OCI-LY7 (cell line): ENCODE results near the gene SEMA3D. TPM values are rescaled to one million over a fixed set of nuclear protein-coding genes. Genes with fewer than 3 reads are reported as not detected.
A peak's percentile ranks its signal among the peaks of the same experiment; 100 is the strongest.

Source experiments
- BruUV-seq: library from RNA; stranded (reverse); fragments of 400-500 nt; replicated peaks from 2 replicates; lab custom pipeline; 2021; lab: Mats Ljungman, UMichigan
- CTCF ChIA-PET: fragments of 300-600 bp; sonication (Branson Sonifier 250); formaldehyde crosslinking; loops from one replicate; lab custom pipeline; 2022; ENCODE audit warnings: antibody characterized with exemption; ENCODE audit not compliant: unreplicated experiment; lab: Charles Lee
- POLR2A ChIA-PET: fragments of 300-600 bp; sonication (Branson Sonifier 250); formaldehyde crosslinking; loops from one replicate; lab custom pipeline; 2022; ENCODE audit warnings: antibody characterized with exemption; lab: Charles Lee
- DNase-seq: peaks from one replicate; pipeline ENCODE4 v3.0.0-alpha.2; 2015; ENCODE audit warnings: low spot score
- H2AFZ ChIP-seq: fragments of 200-600 bp; sonication (generic), shearing (Covaris generic); 2 replicates; pipeline ENCODE4 v1.6.1; 2014; ENCODE audit warnings: mild to moderate bottlenecking, antibody characterized with exemption, low read length, moderate library complexity
- H3K27ac ChIP-seq: fragments of 200-600 bp; sonication (generic); 2 replicates; pipeline ENCODE4 v1.5.1; 2014; ENCODE audit warnings: mixed run types, low read depth, mild to moderate bottlenecking, moderate library complexity, low read length, inconsistent platforms; ENCODE audit not compliant: poor library complexity, severe bottlenecking
- H3K36me3 ChIP-seq: fragments of 200-600 bp; sonication (generic); 2 replicates; pipeline ENCODE4 v1.6.1; 2014; ENCODE audit warnings: mild to moderate bottlenecking, antibody characterized with exemption, low read length, moderate library complexity, mixed read lengths; ENCODE audit not compliant: insufficient read depth
- H3K4me1 ChIP-seq: fragments of 200-600 bp; sonication (generic); 2 replicates; pipeline ENCODE4 v1.5.1; 2014; ENCODE audit warnings: mild to moderate bottlenecking, low read length; ENCODE audit not compliant: insufficient read depth, poor library complexity, severe bottlenecking
- H3K4me2 ChIP-seq: fragments of 200-600 bp; sonication (generic); 2 replicates; pipeline ENCODE4 v1.6.1; 2014; ENCODE audit warnings: mild to moderate bottlenecking, low read length
- H3K4me3 ChIP-seq: fragments of 200-600 bp; sonication (generic); 2 replicates; pipeline ENCODE4 v1.5.1; 2014; ENCODE audit warnings: mild to moderate bottlenecking, low read depth, low read length; ENCODE audit not compliant: poor library complexity, severe bottlenecking
- H3K79me2 ChIP-seq: fragments of 200-600 bp; sonication (generic); 2 replicates; pipeline ENCODE4 v1.6.1; 2016; ENCODE audit warnings: low read depth, mild to moderate bottlenecking, low read length, moderate library complexity, mixed read lengths; ENCODE audit not compliant: insufficient read depth
- H3K9me2 ChIP-seq: fragments of 200-600 bp; sonication (generic); 2 replicates; pipeline ENCODE4 v1.6.1; 2016; ENCODE audit warnings: mild to moderate bottlenecking, low read length, mixed read lengths; ENCODE audit not compliant: insufficient read depth
- H3K9me3 ChIP-seq: fragments of 200-600 bp; sonication (generic); 2 replicates; pipeline ENCODE4 v1.6.1; 2014; ENCODE audit warnings: mild to moderate bottlenecking, mixed run types, low read length, mixed read lengths
- H4K20me1 ChIP-seq: fragments of 200-600 bp; sonication (generic); 2 replicates; pipeline ENCODE4 v1.6.1; 2014; ENCODE audit warnings: mild to moderate bottlenecking, antibody characterized with exemption, low read length, moderate library complexity, mixed read lengths; ENCODE audit not compliant: insufficient read depth
- CTCF ChIP-seq: fragments of 200-600 bp; sonication (generic); conservative IDR thresholded peaks from 2 replicates; pipeline ENCODE4 v1.5.1; 2014; ENCODE audit warnings: mild to moderate bottlenecking, antibody characterized with exemption, low read length, moderate library complexity, mixed read lengths
- EZH2phosphoT487 ChIP-seq: fragments of 200-600 bp; sonication (generic); IDR thresholded peaks from 2 replicates; pipeline ENCODE4 v1.6.1; 2018; ENCODE audit warnings: low read depth, borderline replicate concordance, mild to moderate bottlenecking, mixed run types, antibody characterized with exemption, low read length, moderate library complexity, mixed read lengths
- intact Hi-C: fragments of 100-400 bp; cut with micrococcal nuclease; formaldehyde crosslinking; loops from one replicate; pipeline ENCODE4 v1.10.0; 2022; ENCODE audit not compliant: unreplicated experiment
- total RNA-seq, 2 experiments: library from RNA; depleted of rRNA in 1 of 2; stranded (reverse); fragments of >200 nt in 1 of 2; shearing (Covaris generic) in 1 of 2; gene quantifications; 2 replicates each; pipeline ENCODE4 v1.2.3, GENCODE V29; 2014 to 2022

The SEMA3D gene
- total RNA-seq, 2 experiments from 2014 or later: not detected

- intact Hi-C loops: loop anchor here (5.0 kb wide), 1 partner anchor 1084 kb away; no protein-coding TSS in a partner anchor
- H3K79me2 ChIP-seq: no peaks in the 10 kb centered on the region
- H3K4me1 ChIP-seq: no peaks in the 10 kb centered on the region
- no peak for DNase-seq
- no peak overlapping the region for H3K27ac ChIP-seq
- H3K9me3 ChIP-seq: no peaks in the 10 kb centered on the region
- no peaks in the 10 kb centered on the region for H4K20me1 ChIP-seq
- no peak overlapping the region for H3K4me3 ChIP-seq
- H3K9me2 ChIP-seq: no peaks in the 10 kb centered on the region
- ChIA-PET CTCF (no interaction called here), POLR2A (interaction anchor here (1.1 kb wide), 1 partner anchor 11 kb away, joined by 3 read pairs; no protein-coding TSS in a partner anchor)
- H3K36me3 ChIP-seq: no peaks in the 10 kb centered on the region
- H3K4me2 ChIP-seq: no peak overlapping the region
- TF ChIP-seq CTCF: peak; percentile 49
- TF ChIP-seq EZH2phosphoT487: no peak
- no TSS peak for BruUV-seq
- H2AFZ ChIP-seq: no peak overlapping the region
These were observed 165.7 kb downstream of the SEMA3D start for GRCh38 chr7:85021101-85021704.

GRCh38 chr7:85019778-85020177 lies 167.1 kb downstream of the SEMA3D start:
- intact Hi-C loops: loop anchor here (5.0 kb wide), 1 partner anchor 1082 kb away; no protein-coding TSS in a partner anchor
- H3K4me3 ChIP-seq: no peak overlapping the region
- BruUV-seq: no TSS peak

More at GRCh38 chr7:85019778-85020177, 167.1 kb downstream of the SEMA3D start:
- Histone ChIP-seq H2AFZ (no peak overlapping the region), H3K4me1 (no peaks in the 10 kb centered on the region), H3K27ac (no peak overlapping the region), H3K36me3 (no peaks in the 10 kb centered on the region), H3K9me2 (no peaks in the 10 kb centered on the region), H3K79me2 (no peaks in the 10 kb centered on the region), H4K20me1 (no peaks in the 10 kb centered on the region), H3K4me2 (no peak overlapping the region), H3K9me3 (no peaks in the 10 kb centered on the region)
- TF ChIP-seq EZH2phosphoT487 (no peak), CTCF (no peak)
- CTCF ChIA-PET: no interaction called here
- no peak for DNase-seq
- POLR2A ChIA-PET: no interaction called here
